IMR-90 (cell line): Measurements from ENCODE around the gene CAB39. TPM values are rescaled to one million over a fixed set of nuclear protein-coding genes. Genes with fewer than 3 reads are reported as not detected.

Source experiments
- BHLHE40 ChIP-seq: fragments of 150-350 bp; IDR thresholded peaks from 2 replicates; pipeline ENCODE4 v1.6.1; 2016; ENCODE audit warnings: mild to moderate bottlenecking, low read depth, low read length
- FOS ChIP-seq: fragments of 150-350 bp; IDR thresholded peaks from 2 replicates; pipeline ENCODE4 v1.6.1; 2016; ENCODE audit warnings: low read depth, low read length
- polyA plus RNA-seq, 3 experiments: library from polyadenylated mRNA; depleted of rRNA; stranded (reverse); fragments of >200 nt; gene quantifications; 2 replicates each; pipeline ENCODE4 v1.2.3, GENCODE V29; 2012; ENCODE audit warnings: low replicate concordance in 1 of 3
- total RNA-seq: library from RNA; depleted of rRNA; stranded (reverse); fragments of >200 nt; gene quantifications from 2 replicates; pipeline ENCODE4 v1.2.3, GENCODE V29; 2012
- TF ChIP-seq, protein P1 (sequence below): fragments of 150-350 bp; IDR thresholded peaks from 2 replicates; pipeline ENCODE4 v1.6.1; 2016; ENCODE audit warnings: low read depth, mild to moderate bottlenecking, low read length, moderate library complexity, borderline replicate concordance
- TF ChIP-seq, protein P2 (sequence below): fragments of 150-350 bp; IDR thresholded peaks from 2 replicates; pipeline ENCODE4 v1.6.1; 2017; ENCODE audit warnings: mild to moderate bottlenecking, antibody characterized with exemption, low read length, low read depth

Gene CAB39
- total and polyA plus RNA-seq, 2 of the 4 experiments (the other 2 are of a cell fraction) = 38.2 to 71.7 TPM

DNA sequence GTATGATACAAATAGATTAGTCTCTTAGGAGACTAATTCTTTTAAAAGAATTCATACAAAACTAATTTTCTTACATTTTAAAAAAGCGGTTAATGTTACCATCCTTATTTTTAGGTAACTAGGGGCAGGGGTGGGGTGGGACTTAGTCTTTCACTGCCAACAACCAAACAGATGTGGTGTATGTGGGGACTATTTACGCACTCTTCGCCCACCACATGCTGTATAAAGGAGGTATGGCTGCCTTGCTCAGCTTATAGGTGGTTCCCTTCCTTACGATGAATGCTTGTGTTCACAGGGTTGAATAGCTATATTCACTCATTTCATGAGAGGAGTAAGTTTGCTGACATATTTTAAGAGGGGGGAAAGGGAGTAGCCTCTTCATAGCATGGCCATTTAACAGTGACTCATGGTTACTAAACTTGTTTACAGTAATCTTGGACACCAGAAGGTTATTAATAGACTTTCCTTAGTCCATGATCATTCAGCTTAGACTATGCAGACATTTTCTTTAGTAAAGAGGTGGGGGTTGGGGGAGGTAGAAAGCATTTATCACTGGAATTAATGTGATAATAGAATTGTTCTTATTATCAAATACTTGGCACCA is 61.8 kb downstream of the CAB39 start (continued):
- TF ChIP-seq, protein P1, sequence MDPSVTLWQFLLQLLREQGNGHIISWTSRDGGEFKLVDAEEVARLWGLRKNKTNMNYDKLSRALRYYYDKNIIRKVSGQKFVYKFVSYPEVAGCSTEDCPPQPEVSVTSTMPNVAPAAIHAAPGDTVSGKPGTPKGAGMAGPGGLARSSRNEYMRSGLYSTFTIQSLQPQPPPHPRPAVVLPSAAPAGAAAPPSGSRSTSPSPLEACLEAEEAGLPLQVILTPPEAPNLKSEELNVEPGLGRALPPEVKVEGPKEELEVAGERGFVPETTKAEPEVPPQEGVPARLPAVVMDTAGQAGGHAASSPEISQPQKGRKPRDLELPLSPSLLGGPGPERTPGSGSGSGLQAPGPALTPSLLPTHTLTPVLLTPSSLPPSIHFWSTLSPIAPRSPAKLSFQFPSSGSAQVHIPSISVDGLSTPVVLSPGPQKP = no peak
- TF ChIP-seq, protein P2, sequence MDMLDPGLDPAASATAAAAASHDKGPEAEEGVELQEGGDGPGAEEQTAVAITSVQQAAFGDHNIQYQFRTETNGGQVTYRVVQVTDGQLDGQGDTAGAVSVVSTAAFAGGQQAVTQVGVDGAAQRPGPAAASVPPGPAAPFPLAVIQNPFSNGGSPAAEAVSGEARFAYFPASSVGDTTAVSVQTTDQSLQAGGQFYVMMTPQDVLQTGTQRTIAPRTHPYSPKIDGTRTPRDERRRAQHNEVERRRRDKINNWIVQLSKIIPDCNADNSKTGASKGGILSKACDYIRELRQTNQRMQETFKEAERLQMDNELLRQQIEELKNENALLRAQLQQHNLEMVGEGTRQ = no peak
- TF ChIP-seq BHLHE40 (peak; percentile 32; the same call in 1 of the 2 replicates), FOS (peak; percentile 95)
